ENCODE data around the gene PHACTR2.

- TF ChIP-seq CTCF (IDR thresholded peaks at IDR 0.05 in 2 of 3, conservative IDR thresholded peaks at IDR 0.05 in 1 of 3; ENCODE audit: control insufficient read depth in 2 of 3, extremely low read depth in 1 of 3, insufficient read depth in 1 of 3, low read depth in 3 of 3, low read length in 3 of 3) (no peak), RBBP5 (conservative IDR thresholded peaks at IDR 0.05) (no peak), PKNOX1 (IDR thresholded peaks at IDR 0.05) (no peak), EP300 (IDR thresholded peaks at IDR 0.05; ENCODE audit: borderline replicate concordance in 1 of 2, control insufficient read depth in 1 of 2, low read depth in 2 of 2, low read length in 2 of 2) (no peak)
These were observed 94.6 kb downstream of the PHACTR2 start for GRCh38 chr6:143772116-143773086.
